ENCODE data around the gene ANXA1. TPM values are rescaled to one million over a fixed set of nuclear protein-coding genes. Genes with fewer than 3 reads are reported as not detected.

Gene ANXA1
- total RNA-seq, 2 donors from 2014 or later: 50.3 to 57.1 TPM

- H3K4me3 Mint-ChIP-seq: peak overlapping the region; percentile 98
- peak overlapping the region; percentile 99 for H3K27ac Mint-ChIP-seq
- no peaks in the 10 kb centered on the region for H3K27me3 Mint-ChIP-seq
- H3K4me1 Mint-ChIP-seq: peaks cover 46% of the 10 kb centered on the region
- H3K9me3 Mint-ChIP-seq: no peaks in the 10 kb centered on the region
- ATAC-seq (replicated peaks): peak; percentile 66
- H3K36me3 Mint-ChIP-seq (ENCODE audit: low read depth): peaks cover 18% of the 10 kb centered on the region
These were observed 1.3 kb downstream of the ANXA1 start for GRCh38 chr9:73152953-73153352.

- peaks cover 52% of the 10 kb centered on the region for H3K4me1 Mint-ChIP-seq
- peak; percentile 4 for ATAC-seq (replicated peaks)
- peak overlapping the region; percentile 98 for H3K4me3 Mint-ChIP-seq
- H3K9me3 Mint-ChIP-seq: no peaks in the 10 kb centered on the region
- peak overlapping the region; percentile 99 for H3K27ac Mint-ChIP-seq
- H3K36me3 Mint-ChIP-seq (ENCODE audit: low read depth): peaks cover 27% of the 10 kb centered on the region
- no peaks in the 10 kb centered on the region for H3K27me3 Mint-ChIP-seq
These were observed 2.1 kb downstream of the ANXA1 start for GRCh38 chr9:73153793-73154227.

GRCh38 chr9:73154271-73154670 lies 2.6 kb downstream of the ANXA1 start:
- Mint-ChIP-seq H3K27me3 (no peaks in the 10 kb centered on the region), H3K4me1 (peaks cover 49% of the 10 kb centered on the region), H3K27ac (peak overlapping the region; percentile 99), H3K4me3 (peak overlapping the region; percentile 98), H3K9me3 (no peaks in the 10 kb centered on the region), H3K36me3 (ENCODE audit: low read depth) (peaks cover 31% of the 10 kb centered on the region)
- ATAC-seq (replicated peaks): peak; percentile 42

- no peaks in the 10 kb centered on the region for H3K27me3 Mint-ChIP-seq
- H3K27ac Mint-ChIP-seq: peak overlapping the region; percentile 99
- H3K36me3 Mint-ChIP-seq (ENCODE audit: low read depth): peaks cover 36% of the 10 kb centered on the region
- ATAC-seq (replicated peaks): peak; percentile 60
- H3K4me1 Mint-ChIP-seq: peaks cover 44% of the 10 kb centered on the region
- H3K4me3 Mint-ChIP-seq: peak overlapping the region; percentile 98
- H3K9me3 Mint-ChIP-seq: no peaks in the 10 kb centered on the region
These were observed 3.1 kb downstream of the ANXA1 start for GRCh38 chr9:73154722-73155121.

GRCh38 chr9:73155377-73155776 lies 3.7 kb downstream of the ANXA1 start:
- Mint-ChIP-seq H3K9me3 (no peaks in the 10 kb centered on the region), H3K4me3 (peak overlapping the region; percentile 98), H3K36me3 (ENCODE audit: low read depth) (peaks cover 42% of the 10 kb centered on the region), H3K27me3 (no peaks in the 10 kb centered on the region), H3K27ac (peak overlapping the region; percentile 99), H3K4me1 (peaks cover 44% of the 10 kb centered on the region)
- no peak for ATAC-seq (replicated peaks)

GRCh38 chr9:73155968-73156864 lies 4.6 kb downstream of the ANXA1 start:
- no peaks in the 10 kb centered on the region for H3K9me3 Mint-ChIP-seq
- peaks cover 50% of the 10 kb centered on the region for H3K36me3 Mint-ChIP-seq (ENCODE audit: low read depth)
- peak overlapping the region; percentile 98 for H3K4me3 Mint-ChIP-seq
- peaks cover 42% of the 10 kb centered on the region for H3K4me1 Mint-ChIP-seq
- H3K27me3 Mint-ChIP-seq: no peaks in the 10 kb centered on the region
- H3K27ac Mint-ChIP-seq: peak overlapping the region; percentile 99
- ATAC-seq (replicated peaks): no peak

GRCh38 chr9:73156865-73157187 lies 5.2 kb downstream of the ANXA1 start:
- H3K4me1 Mint-ChIP-seq: peaks cover 36% of the 10 kb centered on the region
- H3K36me3 Mint-ChIP-seq (ENCODE audit: low read depth): peaks cover 54% of the 10 kb centered on the region
- no peak for ATAC-seq (replicated peaks)
- H3K27ac Mint-ChIP-seq: peak overlapping the region; percentile 72
- H3K4me3 Mint-ChIP-seq: peak overlapping the region; percentile 98
- H3K9me3 Mint-ChIP-seq: no peaks in the 10 kb centered on the region
- H3K27me3 Mint-ChIP-seq: no peaks in the 10 kb centered on the region

- H3K9me3 Mint-ChIP-seq: no peaks in the 10 kb centered on the region
- H3K4me1 Mint-ChIP-seq: peaks cover 33% of the 10 kb centered on the region
- H3K27ac Mint-ChIP-seq: peak overlapping the region; percentile 70
- no peaks in the 10 kb centered on the region for H3K27me3 Mint-ChIP-seq
- H3K4me3 Mint-ChIP-seq: peak overlapping the region; percentile 98
- peak; percentile 23 for ATAC-seq (replicated peaks)
- peaks cover 63% of the 10 kb centered on the region for H3K36me3 Mint-ChIP-seq (ENCODE audit: low read depth)
These were observed 6.1 kb downstream of the ANXA1 start for GRCh38 chr9:73157811-73158210.

- ATAC-seq (replicated peaks): no peak
- peak overlapping the region; percentile 98 for H3K4me3 Mint-ChIP-seq
- no peaks in the 10 kb centered on the region for H3K27me3 Mint-ChIP-seq
- H3K27ac Mint-ChIP-seq: peak overlapping the region; percentile 70
- peaks cover 38% of the 10 kb centered on the region for H3K4me1 Mint-ChIP-seq
- H3K36me3 Mint-ChIP-seq (ENCODE audit: low read depth): peaks cover 72% of the 10 kb centered on the region
- H3K9me3 Mint-ChIP-seq: no peaks in the 10 kb centered on the region
These were observed 7.1 kb downstream of the ANXA1 start for GRCh38 chr9:73158723-73159122.

- Mint-ChIP-seq H3K27me3 (no peaks in the 10 kb centered on the region), H3K4me1 (peaks cover 26% of the 10 kb centered on the region), H3K36me3 (ENCODE audit: low read depth) (peaks cover 86% of the 10 kb centered on the region), H3K9me3 (no peaks in the 10 kb centered on the region), H3K4me3 (no peak overlapping the region), H3K27ac (peak overlapping the region; percentile 23)
- no peak for ATAC-seq (replicated peaks)
These were observed 9.2 kb downstream of the ANXA1 start for GRCh38 chr9:73160868-73161267.

- Mint-ChIP-seq H3K4me1 (peaks cover 13% of the 10 kb centered on the region), H3K27ac (peak overlapping the region; percentile 79), H3K36me3 (ENCODE audit: low read depth) (peaks cover 96% of the 10 kb centered on the region), H3K9me3 (no peaks in the 10 kb centered on the region), H3K4me3 (peak overlapping the region; percentile 65), H3K27me3 (no peaks in the 10 kb centered on the region)
- peak; percentile 73 for ATAC-seq (replicated peaks)
These were observed 11.5 kb downstream of the ANXA1 start for GRCh38 chr9:73162987-73163768.

- peak overlapping the region; percentile 0 for H3K27ac Mint-ChIP-seq
- no peak for ATAC-seq (replicated peaks)
- H3K4me1 Mint-ChIP-seq: peaks cover 10% of the 10 kb centered on the region
- no peaks in the 10 kb centered on the region for H3K9me3 Mint-ChIP-seq
- no peak overlapping the region for H3K4me3 Mint-ChIP-seq
- H3K36me3 Mint-ChIP-seq (ENCODE audit: low read depth): peaks cover 81% of the 10 kb centered on the region
- no peaks in the 10 kb centered on the region for H3K27me3 Mint-ChIP-seq
These were observed 14.2 kb downstream of the ANXA1 start for GRCh38 chr9:73165911-73166310.

- peaks cover 10% of the 10 kb centered on the region for H3K4me1 Mint-ChIP-seq
- no peak for ATAC-seq (replicated peaks)
These were observed 14.8 kb downstream of the ANXA1 start for GRCh38 chr9:73166468-73166867.

GRCh38 chr9:73167614-73168013 lies 15.9 kb downstream of the ANXA1 start:
- Mint-ChIP-seq H3K27ac (peak overlapping the region; percentile 0), H3K4me3 (peak overlapping the region; percentile 47), H3K36me3 (ENCODE audit: low read depth) (peaks cover 75% of the 10 kb centered on the region), H3K27me3 (no peaks in the 10 kb centered on the region), H3K9me3 (no peaks in the 10 kb centered on the region), H3K4me1 (peaks cover 9% of the 10 kb centered on the region)
- ATAC-seq (replicated peaks): peak; percentile 49

More at GRCh38 chr9:73166468-73166867, 14.8 kb downstream of the ANXA1 start:
- Mint-ChIP-seq H3K9me3 (no peaks in the 10 kb centered on the region), H3K4me3 (no peak overlapping the region), H3K27me3 (no peaks in the 10 kb centered on the region), H3K36me3 (ENCODE audit: low read depth) (peaks cover 83% of the 10 kb centered on the region), H3K27ac (peak overlapping the region; percentile 0)
